Measurements from ENCODE around the gene MFAP4. TPM values are rescaled to one million over a fixed set of nuclear protein-coding genes. Genes with fewer than 3 reads are reported as not detected.

Gene MFAP4
- total RNA-seq, 1 experiment from 2014 or later = 1.5 TPM

GRCh38 chr17:19417611-19418010 lies 30.6 kb upstream of the MFAP4 start:
- no peak overlapping the region for H3K4me3 Mint-ChIP-seq
- H3K79me1 ChIP-seq (ENCODE audit: insufficient read depth, low read depth, low read length, poor library complexity, severe bottlenecking) = no peaks in the 10 kb centered on the region
- no peak overlapping the region for H2BK12ac ChIP-seq (ENCODE audit: insufficient read length, low read depth, low read length)
- H3T11ph ChIP-seq (ENCODE audit: low read length) = no peak overlapping the region
- WGBS (ENCODE audit: extremely low coverage, insufficient read length, low lambda C conversion rate) = no CpG with 5 or more reads among the region's 3 CpGs
- H3K18ac ChIP-seq (ENCODE audit: insufficient read length, low read depth, low read length) = no peak overlapping the region
- H4K5ac ChIP-seq (ENCODE audit: insufficient read length, low read depth, low read length) = no peak overlapping the region
- no peaks in the 10 kb centered on the region for H3K9me3 ChIP-seq (ENCODE audit: control insufficient read depth, low read depth, low read length)
- no peaks in the 10 kb centered on the region for H4K20me1 ChIP-seq (ENCODE audit: control insufficient read depth, insufficient read depth, insufficient read length)
- no peak overlapping the region for H3K23ac ChIP-seq (ENCODE audit: insufficient read length, low read depth, low read length)
- no peak overlapping the region for H4K8ac ChIP-seq (replicated peaks; ENCODE audit: insufficient read length, low read depth, low read length)
- peaks cover 7% of the 10 kb centered on the region for H3K27me3 Mint-ChIP-seq (ENCODE audit: low read depth)
- H2AK5ac ChIP-seq (ENCODE audit: insufficient read length, low read length) = no peak overlapping the region
- H3K4me1 Mint-ChIP-seq = peaks cover 0 to 14% of the 10 kb centered on the region in 2 experiments; a peak in 2 of 4 replicates
- no peak overlapping the region for H2BK5ac ChIP-seq (ENCODE audit: insufficient read length, low read length)
- H3K79me2 ChIP-seq (ENCODE audit: insufficient read depth, low read length) = no peaks in the 10 kb centered on the region
- H2BK20ac ChIP-seq (ENCODE audit: low read depth, low read length, poor library complexity, severe bottlenecking) = no peak overlapping the region
- H3K56ac ChIP-seq (ENCODE audit: insufficient read length, low read depth, low read length) = no peak overlapping the region
- no peak overlapping the region for H3K4me2 ChIP-seq (ENCODE audit: insufficient read depth, insufficient read length, low read length)
- H3K9ac ChIP-seq (ENCODE audit: extremely low read depth, insufficient read length, low read length) = no peak overlapping the region
- H2BK120ac ChIP-seq (ENCODE audit: low read depth, low read length, poor library complexity, severe bottlenecking) = no peak overlapping the region
- no peaks in the 10 kb centered on the region for H3K4me1 ChIP-seq (ENCODE audit: insufficient read depth, low read length)
- H2AFZ ChIP-seq (ENCODE audit: low read length) = no peak overlapping the region
- no peak overlapping the region for H3K14ac ChIP-seq (ENCODE audit: insufficient read depth, low read length)
- DNase-seq = no peak
- TF ChIP-seq, protein P1, sequence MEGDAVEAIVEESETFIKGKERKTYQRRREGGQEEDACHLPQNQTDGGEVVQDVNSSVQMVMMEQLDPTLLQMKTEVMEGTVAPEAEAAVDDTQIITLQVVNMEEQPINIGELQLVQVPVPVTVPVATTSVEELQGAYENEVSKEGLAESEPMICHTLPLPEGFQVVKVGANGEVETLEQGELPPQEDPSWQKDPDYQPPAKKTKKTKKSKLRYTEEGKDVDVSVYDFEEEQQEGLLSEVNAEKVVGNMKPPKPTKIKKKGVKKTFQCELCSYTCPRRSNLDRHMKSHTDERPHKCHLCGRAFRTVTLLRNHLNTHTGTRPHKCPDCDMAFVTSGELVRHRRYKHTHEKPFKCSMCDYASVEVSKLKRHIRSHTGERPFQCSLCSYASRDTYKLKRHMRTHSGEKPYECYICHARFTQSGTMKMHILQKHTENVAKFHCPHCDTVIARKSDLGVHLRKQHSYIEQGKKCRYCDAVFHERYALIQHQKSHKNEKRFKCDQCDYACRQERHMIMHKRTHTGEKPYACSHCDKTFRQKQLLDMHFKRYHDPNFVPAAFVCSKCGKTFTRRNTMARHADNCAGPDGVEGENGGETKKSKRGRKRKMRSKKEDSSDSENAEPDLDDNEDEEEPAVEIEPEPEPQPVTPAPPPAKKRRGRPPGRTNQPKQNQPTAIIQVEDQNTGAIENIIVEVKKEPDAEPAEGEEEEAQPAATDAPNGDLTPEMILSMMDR (conservative IDR thresholded peaks at IDR 0.05) = no peak
- H4K91ac ChIP-seq (ENCODE audit: insufficient read length, low read depth, low read length) = no peak overlapping the region
- H3K36me3 Mint-ChIP-seq (ENCODE audit: insufficient read depth in 1 of 3, low read depth in 3 of 3) = no peaks in the 10 kb centered on the region
- H3K9me3 Mint-ChIP-seq = no peaks in the 10 kb centered on the region
- no peak overlapping the region for H3K4ac ChIP-seq (ENCODE audit: low read depth, low read length)
- H3K23me2 ChIP-seq (ENCODE audit: insufficient read length, low read depth, low read length, poor library complexity, severe bottlenecking) = no peaks in the 10 kb centered on the region
- H2BK15ac ChIP-seq (ENCODE audit: low read depth, low read length) = no peak overlapping the region
- no peak overlapping the region for H3K27ac ChIP-seq (ENCODE audit: insufficient read length, low read depth, low read length)
- no peak overlapping the region; a peak in 1 of 7 replicates for H3K27ac Mint-ChIP-seq
- no peaks in the 10 kb centered on the region for H3K27me3 ChIP-seq (ENCODE audit: insufficient read depth, low read length)

Measured in H9 (cell line).